HG03565 (cell line): ENCODE results near the gene SLC15A1.

ENCODE experiments used
- ATAC-seq: cut with Tn5 transposase; IDR thresholded peaks from one replicate; pipeline ENCODE4 v1.9.1; 2021; ENCODE audit warnings: mild to moderate bottlenecking, moderate library complexity; ENCODE audit not compliant: unreplicated experiment

Gene SLC15A1

DNA sequence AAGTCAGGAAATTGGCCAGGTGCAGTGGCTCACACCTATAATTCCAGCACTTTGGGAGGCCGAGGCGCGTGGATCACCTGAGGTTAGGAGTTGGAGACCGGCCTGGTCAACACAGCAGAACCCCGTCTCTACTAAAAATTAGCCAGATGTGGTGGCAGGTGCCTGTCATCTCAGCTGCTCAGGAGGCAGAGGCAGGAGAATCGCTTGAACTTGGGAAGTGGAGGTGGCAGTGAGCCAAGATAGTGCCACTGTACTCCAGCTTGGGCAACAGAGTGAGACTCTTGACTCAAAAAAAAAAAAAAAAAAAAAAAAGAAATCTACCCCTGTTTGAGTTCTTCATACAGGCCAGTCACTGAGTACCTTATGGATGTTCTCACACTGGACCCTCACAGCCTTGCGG, 42.0 kb downstream of the SLC15A1 start:
- no peak for ATAC-seq

DNA sequence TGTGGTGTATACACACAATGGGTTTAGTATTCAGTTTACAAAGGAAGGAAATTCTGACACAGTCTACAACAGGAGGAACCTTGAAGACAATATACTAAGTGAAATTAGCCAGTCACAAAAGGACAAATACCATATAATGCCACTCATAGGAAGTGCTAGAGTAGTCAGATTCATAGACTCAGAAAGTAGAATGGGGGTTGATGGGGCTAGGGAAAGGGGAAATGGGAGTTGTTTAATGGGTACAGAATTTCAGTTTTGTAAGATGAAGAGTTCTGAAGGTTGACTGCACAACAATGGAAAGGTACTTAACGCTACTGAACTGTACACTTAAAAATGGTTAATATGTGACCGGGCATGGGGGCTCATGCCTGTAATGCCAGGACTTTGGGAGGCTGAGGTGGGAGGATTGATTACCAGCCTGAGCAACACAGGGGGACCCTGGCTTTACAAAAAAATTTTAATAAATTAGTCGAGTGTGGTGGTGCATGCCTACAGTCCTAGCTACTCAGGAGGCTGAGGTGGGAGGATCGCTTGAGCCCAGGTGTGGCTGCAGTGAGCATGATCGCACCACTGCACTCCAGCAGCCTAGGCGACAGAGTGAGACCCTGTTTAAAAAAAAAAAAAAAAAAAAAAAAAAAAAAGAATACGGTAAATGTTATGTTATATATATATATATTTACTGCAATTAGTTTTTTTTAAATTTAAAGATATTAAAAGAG, 45.0 kb downstream of the SLC15A1 start:
- ATAC-seq: peak; percentile 67

DNA sequence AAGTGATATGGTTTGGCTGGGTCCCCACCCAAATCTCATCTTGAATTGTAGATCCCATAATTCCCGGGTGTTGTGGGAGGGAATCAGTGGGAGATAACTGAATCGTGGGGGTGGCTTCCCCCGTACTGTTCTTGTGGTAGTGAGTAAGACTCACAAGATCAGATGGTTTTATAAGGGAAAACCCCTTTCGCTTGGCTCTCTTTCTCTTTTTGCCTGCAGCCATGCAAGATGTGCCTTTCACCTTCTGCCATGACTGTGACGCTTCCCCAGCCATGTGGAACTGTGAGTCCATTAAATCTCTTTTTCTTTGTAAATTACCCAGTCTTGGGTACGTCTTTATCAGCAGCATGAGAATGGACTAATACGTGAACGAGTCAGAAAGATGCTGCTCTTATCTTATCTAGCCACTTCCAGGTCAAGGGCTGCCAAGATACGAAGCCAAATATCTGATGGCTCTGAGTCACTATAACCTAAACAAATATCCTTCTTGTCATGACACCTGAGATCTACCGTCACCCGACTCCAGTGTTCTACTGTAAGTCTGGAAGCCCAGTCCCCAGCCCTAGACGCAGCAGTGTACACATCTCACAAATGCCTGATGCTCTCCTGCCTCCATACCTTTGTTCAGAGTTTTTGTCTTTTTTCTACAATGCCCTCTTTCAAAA, 45.9 kb downstream of the SLC15A1 start:
- no peak for ATAC-seq

DNA sequence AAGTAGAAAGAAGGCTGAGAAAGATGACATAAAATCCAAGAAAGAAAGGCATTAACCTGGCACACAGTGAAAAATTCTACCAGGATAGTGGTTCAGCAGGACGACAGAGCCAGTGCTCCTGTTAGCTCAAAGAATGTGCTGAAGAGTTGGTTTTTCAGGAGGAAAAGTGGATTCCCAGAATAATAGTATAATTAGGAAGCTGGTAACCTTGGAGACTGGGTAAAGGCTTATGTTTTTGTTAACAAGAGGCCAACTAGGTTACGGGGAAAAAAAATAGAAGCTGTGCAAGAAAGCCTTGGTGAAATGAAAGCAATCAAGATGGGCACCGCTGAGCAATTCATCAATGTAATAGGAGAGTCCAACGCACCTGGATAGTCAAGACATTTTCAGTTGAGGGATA, 54.7 kb downstream of the SLC15A1 start:
- no peak for ATAC-seq

DNA sequence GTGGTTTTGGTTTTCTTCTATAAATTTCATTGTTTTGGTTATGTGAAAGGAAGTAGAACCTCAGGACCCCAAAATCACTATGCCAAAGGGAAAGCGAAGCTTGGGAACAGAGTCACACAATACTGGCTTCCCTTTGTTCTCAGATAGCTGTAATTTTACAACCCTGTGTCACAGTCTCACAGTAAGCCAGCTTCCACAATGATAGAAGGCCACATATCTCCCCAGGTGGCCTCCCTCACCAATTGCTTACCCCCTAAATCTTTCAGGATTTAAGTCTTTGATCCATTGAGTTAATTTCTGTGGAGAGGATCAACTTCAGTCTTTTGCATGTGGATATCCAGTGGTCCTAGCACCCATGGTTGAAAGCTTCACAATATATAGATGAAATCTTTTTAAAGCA, 58.7 kb downstream of the SLC15A1 start:
- ATAC-seq: no peak

DNA sequence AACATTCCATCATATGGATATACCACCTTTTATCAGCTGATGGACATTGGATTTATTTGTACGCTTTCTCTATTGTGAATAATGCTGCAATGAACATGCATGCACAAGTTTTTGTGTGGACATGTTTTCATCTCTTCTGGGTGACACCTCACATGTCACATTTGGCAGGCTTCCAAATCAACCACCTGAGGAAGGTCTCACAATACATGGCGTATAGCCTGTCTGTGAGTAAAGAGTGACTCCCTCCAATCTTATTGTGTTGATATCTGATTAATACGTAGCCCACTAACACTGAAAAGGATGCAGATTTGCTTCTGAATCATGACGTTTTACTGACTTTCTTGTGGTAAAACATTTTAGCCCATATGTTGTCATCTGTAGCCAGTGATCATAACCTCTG, 61.1 kb downstream of the SLC15A1 start:
- no peak for ATAC-seq

DNA sequence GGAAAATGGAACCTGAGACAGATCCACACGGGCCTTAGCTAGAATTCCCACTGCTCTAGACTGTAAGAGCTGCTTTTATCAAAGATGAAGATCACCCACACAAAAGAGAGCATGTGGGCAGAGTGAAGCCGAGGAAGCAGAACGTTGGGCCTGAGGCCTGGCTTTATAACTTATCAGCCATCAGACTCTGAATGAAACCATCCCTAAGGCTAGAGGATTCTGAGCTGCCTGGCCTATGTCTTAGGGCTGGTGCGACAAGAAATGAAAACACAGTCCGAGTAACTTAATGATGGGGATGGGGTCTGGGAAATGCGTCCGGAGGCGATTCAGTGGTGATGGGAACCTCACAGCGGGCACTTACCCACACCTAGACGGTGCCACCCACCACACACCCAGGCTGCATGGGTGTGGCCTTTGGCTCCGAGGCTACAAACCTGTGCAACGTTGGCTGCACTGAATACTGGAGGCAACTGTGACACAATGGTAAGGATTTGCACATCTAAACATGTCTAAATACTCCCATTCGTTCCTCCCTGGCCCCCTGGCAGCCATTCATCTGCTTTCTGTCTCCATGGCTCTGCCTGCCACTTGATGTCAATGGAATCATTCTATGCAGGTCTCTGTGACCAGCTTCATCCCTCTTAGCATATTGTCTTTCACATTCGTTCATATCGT, 62.0 kb downstream of the SLC15A1 start:
- ATAC-seq: no peak

DNA sequence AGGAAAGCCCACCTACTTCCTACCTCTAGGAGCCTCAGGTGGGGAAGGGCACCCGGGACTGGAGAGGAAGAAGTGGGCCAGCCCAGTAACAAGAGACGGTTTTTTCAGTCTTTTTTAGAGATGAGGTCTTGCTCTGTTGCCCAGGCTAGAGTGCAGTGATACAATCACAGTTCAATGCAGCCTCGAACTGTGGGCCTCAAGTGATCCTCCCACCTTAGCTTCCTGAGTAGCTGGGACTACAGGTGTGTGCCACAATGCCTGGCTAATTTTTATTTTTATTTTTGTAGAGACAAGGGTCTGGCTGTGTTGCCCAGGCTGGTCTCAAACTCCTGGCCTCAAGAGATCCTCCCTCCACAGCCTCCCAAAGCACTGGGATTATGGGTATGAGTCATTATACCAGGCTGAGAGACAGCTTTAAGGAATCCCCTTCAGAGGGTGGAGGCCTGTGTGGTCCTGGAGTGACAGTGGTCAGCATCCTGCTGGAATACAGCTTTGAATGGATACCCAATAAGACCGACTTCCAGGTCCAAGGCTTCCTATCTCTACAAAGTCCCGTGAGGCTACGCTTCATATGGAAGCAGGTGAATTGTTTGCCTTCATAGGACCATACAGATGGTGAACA, 63.0 kb downstream of the SLC15A1 start:
- no peak for ATAC-seq

DNA sequence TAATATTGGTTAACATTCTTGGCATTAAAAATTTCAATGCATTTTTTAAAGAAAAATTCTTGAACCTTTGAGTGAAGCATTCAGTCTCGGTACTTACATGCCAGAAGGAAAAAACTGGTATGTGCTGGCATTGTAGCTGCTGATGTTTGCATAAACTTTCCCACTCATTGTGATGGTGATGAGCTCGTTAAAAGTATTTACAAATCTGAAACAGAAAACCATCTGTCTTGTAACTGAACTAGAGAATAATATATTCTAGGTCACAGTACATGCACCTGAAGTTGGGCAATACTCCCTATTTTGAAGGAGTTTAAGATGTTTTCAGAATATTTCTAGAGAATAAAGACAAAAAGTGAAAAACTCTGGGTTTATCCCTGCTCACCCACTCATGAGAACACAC, 64.1 kb downstream of the SLC15A1 start:
- ATAC-seq: no peak

DNA sequence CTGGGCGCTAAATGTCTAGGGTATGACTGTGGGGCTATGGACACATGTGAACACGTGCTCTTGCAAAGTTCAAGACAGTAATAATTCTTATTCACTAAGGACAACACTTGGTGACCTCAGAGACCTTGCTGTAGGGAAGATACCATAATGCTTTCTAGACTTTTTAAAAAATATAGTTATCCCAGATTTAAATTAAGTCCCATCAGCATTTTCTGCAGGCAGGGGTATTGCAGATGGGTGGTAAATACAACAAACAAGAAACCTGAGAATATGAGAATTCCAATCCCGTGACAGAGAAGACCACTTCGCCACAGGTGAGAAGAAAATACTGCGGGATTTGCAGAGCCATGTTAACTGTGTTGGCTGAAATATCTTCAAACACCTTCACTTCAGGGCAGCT, 65.2 kb downstream of the SLC15A1 start:
- no peak for ATAC-seq

DNA sequence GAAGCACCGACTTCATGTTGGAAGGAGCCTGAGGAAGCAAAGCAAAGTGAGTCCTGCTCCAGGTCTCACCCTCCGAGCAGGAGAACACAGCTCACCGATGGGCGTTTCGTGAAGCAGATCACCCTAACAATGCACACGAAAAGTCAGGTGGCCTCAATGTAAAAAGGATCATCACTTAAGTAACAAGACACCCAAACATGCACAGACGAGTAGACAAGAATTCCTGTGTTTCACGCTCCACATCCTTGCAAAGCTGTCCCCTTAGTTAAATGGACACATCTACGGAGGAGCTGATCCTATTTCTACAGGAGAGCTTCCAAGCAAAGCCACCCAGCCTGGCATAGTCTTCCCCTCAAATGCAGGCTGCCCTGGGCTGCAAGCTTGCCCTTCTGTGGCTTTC, 66.2 kb downstream of the SLC15A1 start:
- no peak for ATAC-seq

DNA sequence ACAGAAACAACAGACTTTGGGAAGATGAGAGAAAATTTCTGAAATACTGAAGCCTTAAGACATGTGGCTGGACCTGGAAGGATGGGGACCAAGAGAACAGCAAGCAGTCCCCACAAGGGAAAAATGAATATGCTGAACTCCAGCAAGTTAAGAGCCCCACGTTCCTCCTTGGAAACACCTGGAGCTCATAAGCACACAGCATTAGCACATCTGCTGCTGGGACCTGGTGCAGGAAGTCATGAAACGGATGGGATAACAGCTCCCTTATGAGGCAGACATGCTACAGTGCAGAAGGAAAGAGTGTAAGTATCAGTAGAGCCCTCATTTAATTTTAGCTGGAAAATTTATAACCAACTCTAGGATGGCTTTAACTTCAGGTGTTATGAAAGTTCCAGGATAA, 67.3 kb downstream of the SLC15A1 start:
- ATAC-seq: no peak

DNA sequence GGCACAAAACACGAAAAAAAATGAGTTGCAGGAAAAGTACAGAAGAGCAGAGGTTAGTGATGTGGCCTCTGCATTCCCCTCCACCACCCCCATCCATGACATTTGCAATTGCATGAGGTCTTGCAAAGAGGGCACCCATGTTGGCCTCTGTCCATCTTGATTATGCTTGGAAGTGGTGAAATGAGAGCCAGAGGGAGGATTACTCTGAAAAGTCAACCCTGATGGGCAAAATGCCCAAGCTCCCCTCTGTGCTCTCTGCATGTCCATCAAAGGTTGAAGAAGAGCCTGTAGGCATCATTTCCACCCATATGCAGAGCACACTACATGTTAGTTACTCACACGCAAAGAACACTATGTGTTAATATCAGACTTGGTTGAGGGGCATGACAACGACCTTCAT, 71.4 kb downstream of the SLC15A1 start:
- no peak for ATAC-seq

DNA sequence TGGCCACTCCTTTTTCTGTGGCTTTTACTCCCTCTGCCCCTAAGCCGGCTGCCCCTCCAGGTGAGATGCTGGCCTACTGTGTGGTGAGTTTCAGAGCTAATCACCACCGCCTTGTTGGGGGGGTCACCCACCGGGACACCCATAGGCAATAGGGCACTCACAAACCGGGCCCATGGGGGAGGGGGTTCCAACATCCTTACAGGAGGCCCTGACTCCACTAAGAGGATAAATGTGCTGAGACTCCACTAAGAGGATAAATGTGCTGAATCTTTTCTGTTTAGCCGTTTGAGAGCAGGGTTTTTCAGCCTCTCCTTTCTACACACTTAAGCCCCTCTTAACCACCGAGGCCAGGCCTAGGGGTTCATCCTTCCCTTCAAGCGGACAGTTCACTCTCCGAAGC, 73.7 kb downstream of the SLC15A1 start:
- no peak for ATAC-seq

DNA sequence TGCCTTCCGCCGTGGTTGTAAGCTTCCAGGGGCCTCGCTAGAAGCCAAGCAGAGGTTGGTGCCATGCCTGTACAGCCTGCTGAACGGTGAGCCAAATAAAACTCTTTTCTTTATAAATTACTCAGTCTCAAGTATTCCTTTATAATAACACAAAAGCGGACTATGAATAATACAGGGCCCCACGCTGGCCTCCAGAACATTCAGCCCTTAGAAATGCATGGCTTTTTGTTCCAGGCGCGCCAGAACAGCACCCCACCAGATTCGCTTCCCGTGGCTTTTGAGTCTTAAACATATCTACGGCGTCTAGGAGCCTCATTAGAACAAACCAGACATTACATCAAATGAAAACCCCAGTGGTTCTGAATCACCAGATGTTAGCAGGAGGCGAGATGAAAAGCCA, 75.1 kb downstream of the SLC15A1 start:
- no peak for ATAC-seq

DNA sequence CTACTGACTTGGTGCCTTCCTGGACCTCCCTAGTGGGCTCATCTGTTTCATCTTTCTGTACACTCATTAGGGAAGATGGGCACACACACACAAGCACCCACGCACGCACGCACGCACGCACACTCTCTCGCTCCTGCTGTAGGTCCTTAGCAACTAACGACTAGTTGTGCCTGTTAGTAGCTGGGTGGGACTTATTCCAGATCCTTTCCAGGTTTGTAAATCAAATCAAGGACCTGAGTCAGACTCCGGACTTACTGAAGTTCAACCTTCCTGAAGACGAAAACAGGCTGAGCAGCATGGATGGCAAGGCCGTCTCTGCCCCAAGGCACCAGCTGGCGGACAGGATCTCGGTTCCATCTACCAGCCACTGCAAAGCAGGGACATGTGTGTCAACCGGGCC, 76.2 kb downstream of the SLC15A1 start:
- ATAC-seq: no peak

DNA sequence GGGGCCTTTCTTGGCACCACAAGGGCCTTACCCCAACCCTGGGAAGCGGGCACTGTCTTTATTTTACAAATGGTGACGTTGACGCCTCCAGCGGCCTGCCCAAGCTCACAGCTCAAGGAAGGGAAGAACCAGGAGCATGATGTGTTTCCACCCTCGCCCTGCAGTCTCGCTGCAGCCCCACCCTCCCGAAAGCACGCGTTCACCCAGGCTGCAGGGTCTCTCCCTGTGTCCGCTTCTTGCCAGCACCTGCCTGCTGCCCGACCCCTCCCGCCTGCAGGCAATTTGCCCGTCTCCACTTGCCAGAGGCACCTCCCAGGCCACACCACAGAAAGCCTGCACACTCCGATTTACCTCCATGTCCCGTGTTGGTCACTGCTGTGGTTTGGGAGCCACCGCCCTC, 76.6 kb downstream of the SLC15A1 start:
- ATAC-seq: no peak

DNA sequence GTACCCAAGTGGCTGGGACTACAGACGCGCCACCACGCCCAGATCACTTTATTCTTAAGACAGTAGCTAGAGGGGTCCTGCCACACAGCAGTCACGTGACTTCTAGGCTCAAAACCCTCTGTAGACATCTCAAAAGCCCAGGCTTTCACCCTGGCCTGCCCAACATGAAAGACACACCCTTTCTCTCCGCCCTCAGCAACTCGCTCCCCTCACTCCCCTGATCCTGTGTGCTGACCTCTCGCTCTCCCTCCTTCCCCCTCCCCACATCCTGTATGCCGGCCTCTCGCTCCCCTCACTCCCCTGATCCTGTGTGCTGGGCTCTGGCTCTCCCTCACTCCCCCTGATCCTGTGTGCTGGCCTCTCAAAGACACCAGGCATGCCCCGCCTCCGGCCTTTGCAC, 77.4 kb downstream of the SLC15A1 start:
- ATAC-seq: no peak

DNA sequence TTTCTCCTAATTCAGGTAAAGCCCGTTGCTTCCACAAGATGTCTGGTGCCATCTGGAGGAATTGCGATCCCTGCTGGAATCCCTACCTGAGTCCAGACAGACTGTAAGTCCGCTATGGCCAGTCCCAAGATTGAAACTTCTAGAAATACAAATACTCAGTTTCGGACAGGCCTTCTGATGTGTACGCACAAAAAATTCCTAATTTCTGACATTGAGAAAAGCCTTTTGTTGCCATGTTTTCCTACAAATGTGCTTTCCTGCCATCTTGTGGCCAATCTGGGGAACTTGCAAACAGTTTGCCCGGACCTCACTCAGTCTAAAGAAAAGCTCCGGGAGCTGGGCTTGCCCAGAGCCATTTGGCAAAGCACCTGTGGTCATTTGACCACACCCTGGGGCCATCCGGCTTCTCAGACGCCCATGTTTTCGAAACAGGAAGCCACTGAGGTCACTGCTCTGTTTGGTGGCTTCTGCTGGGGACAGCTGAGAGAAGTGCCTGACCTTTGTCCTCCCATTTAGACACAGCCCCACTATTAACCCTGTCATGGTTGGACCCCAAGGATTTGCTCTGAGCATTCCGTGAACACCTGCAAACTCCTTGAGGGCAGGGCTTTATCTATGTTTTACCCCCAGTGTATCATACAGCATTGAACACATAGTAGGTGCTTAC, 79.4 kb downstream of the SLC15A1 start:
- peak; percentile 82 for ATAC-seq

DNA sequence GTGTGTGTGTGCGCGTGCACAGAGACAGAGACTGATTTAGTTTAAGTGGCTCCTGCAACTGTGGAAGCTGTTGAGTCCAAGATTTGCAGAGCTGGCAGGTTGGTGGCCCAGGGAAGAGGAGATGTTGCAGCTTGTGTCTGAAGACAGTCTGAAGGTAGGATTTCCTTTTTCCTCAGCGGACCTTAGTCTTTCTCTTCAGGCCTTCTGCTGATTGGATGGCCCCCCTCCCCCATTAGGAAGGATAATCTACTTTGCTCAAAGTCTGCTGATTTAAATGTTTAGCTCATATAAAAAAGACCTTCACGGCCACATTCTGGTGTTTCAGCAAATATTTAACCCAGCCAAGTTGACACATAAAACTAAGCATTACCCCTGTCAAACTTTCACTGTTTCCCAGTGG, 84.3 kb downstream of the SLC15A1 start:
- no peak for ATAC-seq

DNA sequence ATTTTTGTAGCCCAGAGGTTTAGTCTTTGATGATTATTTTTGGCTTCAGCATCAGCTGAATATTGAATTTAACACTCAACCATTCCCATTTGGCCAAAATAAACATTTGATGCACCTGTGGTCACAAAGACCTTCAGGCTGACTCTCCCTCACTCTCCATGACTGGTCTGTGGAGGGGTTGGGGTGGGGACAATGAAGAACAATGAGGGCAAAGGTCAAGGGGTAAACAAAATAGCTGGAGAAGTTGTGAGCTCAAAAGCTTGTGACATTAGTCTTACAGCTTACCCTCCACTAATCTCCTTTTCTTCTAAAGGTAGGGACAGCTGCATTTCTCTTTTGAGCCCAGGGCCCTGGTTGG, 86.9 kb downstream of the SLC15A1 start:
- no peak for ATAC-seq
